Measurements from ENCODE around the gene UFSP2.

The UFSP2 gene

DNA sequence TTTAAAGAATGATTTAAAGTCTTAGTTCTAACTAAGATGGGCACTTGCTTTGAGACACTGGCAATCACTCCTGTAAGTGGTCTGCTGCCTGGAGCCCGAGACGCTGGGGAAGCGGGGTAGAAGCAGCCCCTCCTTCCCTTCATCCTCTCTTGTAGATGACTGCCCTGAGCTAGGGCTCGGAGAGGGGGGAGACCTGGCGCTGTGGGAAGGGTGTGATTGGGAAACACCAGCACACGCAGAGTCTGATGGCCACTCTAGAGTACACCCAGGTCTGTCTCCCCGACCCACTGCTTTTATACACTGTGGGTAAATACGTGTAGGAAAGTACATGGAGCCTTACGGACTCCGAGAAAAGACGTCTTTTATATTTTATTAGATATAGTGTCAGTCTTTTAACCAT is 54.1 kb downstream of the UFSP2 start:
- H4K8ac ChIP-seq (ENCODE audit: low read depth, low read length), result no peak overlapping the region
- no CpG with 5 or more reads among the region's 11 CpGs for WGBS (ENCODE audit: extremely low coverage, insufficient coverage, insufficient read length)

DNA sequence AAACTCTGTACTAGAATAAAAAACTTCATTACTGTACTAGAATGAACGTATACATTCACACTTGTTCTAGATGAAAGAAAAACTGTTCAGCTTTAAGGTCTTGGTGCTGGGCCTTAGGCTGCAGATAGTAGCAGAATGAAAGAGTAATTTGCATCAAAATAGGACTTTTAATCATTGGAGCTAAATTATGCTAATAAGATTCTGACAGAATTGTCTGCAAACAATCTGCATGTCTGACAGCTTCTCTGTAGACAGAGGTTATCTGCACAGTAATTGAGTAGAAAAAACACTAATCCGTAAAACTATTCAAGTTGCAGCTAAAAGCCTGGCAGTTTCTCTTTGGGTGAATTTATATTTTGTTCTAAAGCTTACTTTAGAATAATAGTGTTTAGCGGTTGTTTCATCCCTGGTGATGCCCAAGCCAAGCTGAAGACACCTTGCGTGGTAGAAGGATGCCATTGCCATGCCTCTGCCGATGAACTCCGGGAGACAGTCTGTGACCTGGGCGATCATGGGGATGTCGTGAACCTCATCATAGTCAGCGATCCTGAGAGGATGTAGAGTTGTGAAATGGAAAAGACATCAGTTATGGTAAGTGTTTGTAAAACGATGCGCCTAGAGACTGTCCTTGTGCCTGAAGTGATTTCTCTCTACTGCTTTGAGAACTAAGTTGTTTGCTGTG is 55.4 kb downstream of the UFSP2 start:
- Histone ChIP-seq H3K23ac (ENCODE audit: low read length) (no peak overlapping the region), H3K14ac (ENCODE audit: low read length) (no peak overlapping the region), H4K12ac (ENCODE audit: low read depth, low read length) (no peak overlapping the region), H3K79me1 (ENCODE audit: low read length) (no peaks in the 10 kb centered on the region), H3K4me2 (ENCODE audit: low read length) (no peak overlapping the region), H2BK5ac (ENCODE audit: low read depth, low read length, poor library complexity) (no peak overlapping the region), H3K27me3 (ENCODE audit: insufficient read depth, low read length) (no peaks in the 10 kb centered on the region), H3K9ac (ENCODE audit: low read length) (no peak overlapping the region), H3K4me3 (ENCODE audit: low read depth, low read length) (no peak overlapping the region), H2BK12ac (ENCODE audit: low read length) (no peak overlapping the region), H3K27ac (ENCODE audit: low read depth, low read length) (no peak overlapping the region), H3K4me1 (ENCODE audit: control insufficient read depth in 1 of 2, insufficient read depth in 2 of 2, low read length in 2 of 2) (no peaks in the 10 kb centered on the region), H2AK5ac (ENCODE audit: low read length) (no peak overlapping the region), H4K91ac (ENCODE audit: low read depth, low read length) (no peak overlapping the region), H2BK120ac (ENCODE audit: insufficient read depth, low read length, poor library complexity) (no peak overlapping the region), H3K36me3 (ENCODE audit: control insufficient read depth in 1 of 2, insufficient read depth in 2 of 2, low read length in 2 of 2) (peaks cover 5% of the 10 kb centered on the region in 2 experiments), H3K18ac (ENCODE audit: low read length) (no peak overlapping the region), H2AFZ (ENCODE audit: insufficient read depth, low read length, poor library complexity) (no peak overlapping the region), H3K9me3 (ENCODE audit: insufficient read depth, low read depth, low read length) (no peaks in the 10 kb centered on the region), H4K8ac (ENCODE audit: low read depth, low read length) (no peak overlapping the region), H3K4ac (ENCODE audit: low read depth, low read length) (no peak overlapping the region), H3K79me2 (ENCODE audit: control insufficient read depth, insufficient read depth, low read length, poor library complexity) (no peaks in the 10 kb centered on the region)
- WGBS (ENCODE audit: extremely low coverage, insufficient coverage, insufficient read length), result no CpG with 5 or more reads among the region's 11 CpGs
- DNase-seq, result no peak

More for the DNA sequence above, 54.1 kb downstream of the UFSP2 start:
- Histone ChIP-seq H3K36me3 (ENCODE audit: control insufficient read depth in 1 of 2, insufficient read depth in 2 of 2, low read length in 2 of 2) (peaks cover 5% of the 10 kb centered on the region in 2 experiments), H3K9me3 (ENCODE audit: insufficient read depth, low read depth, low read length) (no peaks in the 10 kb centered on the region), H3K79me2 (ENCODE audit: control insufficient read depth, insufficient read depth, low read length, poor library complexity) (no peaks in the 10 kb centered on the region), H3K27ac (ENCODE audit: low read depth, low read length) (no peak overlapping the region), H4K12ac (ENCODE audit: low read depth, low read length) (no peak overlapping the region), H3K14ac (ENCODE audit: low read length) (no peak overlapping the region), H2AFZ (ENCODE audit: insufficient read depth, low read length, poor library complexity) (no peak overlapping the region), H3K4me3 (ENCODE audit: low read depth, low read length) (no peak overlapping the region), H2BK5ac (ENCODE audit: low read depth, low read length, poor library complexity) (no peak overlapping the region), H2BK12ac (ENCODE audit: low read length) (no peak overlapping the region), H3K27me3 (ENCODE audit: insufficient read depth, low read length) (no peaks in the 10 kb centered on the region), H3K79me1 (ENCODE audit: low read length) (no peaks in the 10 kb centered on the region), H3K4ac (ENCODE audit: low read depth, low read length) (no peak overlapping the region), H2AK5ac (ENCODE audit: low read length) (no peak overlapping the region), H3K9ac (ENCODE audit: low read length) (no peak overlapping the region), H4K91ac (ENCODE audit: low read depth, low read length) (no peak overlapping the region), H2BK120ac (ENCODE audit: insufficient read depth, low read length, poor library complexity) (no peak overlapping the region), H3K18ac (ENCODE audit: low read length) (no peak overlapping the region), H3K4me2 (ENCODE audit: low read length) (no peak overlapping the region), H3K23ac (ENCODE audit: low read length) (no peak overlapping the region), H3K4me1 (ENCODE audit: control insufficient read depth in 1 of 2, insufficient read depth in 2 of 2, low read length in 2 of 2) (no peaks in the 10 kb centered on the region)
- no peak for DNase-seq

DNA sequence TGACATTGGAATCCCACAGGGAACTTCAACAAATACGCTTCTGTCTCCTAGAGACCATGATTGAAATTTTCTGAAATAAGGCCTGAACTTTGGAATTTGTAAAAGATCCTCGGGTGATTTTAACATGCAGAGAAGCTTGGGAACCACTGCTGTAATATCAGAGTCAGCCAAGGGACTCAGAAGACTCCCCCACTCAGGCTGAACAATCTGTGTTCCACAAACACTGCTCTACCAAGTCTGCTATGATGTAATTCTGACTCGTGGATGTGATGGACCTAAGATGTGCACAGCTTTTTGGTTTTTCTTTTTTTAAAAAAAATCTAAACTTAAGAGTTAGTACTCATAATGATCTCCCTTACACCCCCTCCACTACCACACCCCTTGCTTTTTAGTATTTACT is 56.0 kb downstream of the UFSP2 start:
- no peak overlapping the region for H3K23ac ChIP-seq (ENCODE audit: low read length)
- no peak overlapping the region for H3K4ac ChIP-seq (ENCODE audit: low read depth, low read length)
- no peak overlapping the region for H2BK5ac ChIP-seq (ENCODE audit: low read depth, low read length, poor library complexity)
- H2BK120ac ChIP-seq (ENCODE audit: insufficient read depth, low read length, poor library complexity), result no peak overlapping the region
- H4K12ac ChIP-seq (ENCODE audit: low read depth, low read length), result no peak overlapping the region
- H4K91ac ChIP-seq (ENCODE audit: low read depth, low read length), result no peak overlapping the region
- DNase-seq, result no peak
- no peaks in the 10 kb centered on the region for H3K9me3 ChIP-seq (ENCODE audit: insufficient read depth, low read depth, low read length)
- no peaks in the 10 kb centered on the region for H3K27me3 ChIP-seq (ENCODE audit: insufficient read depth, low read length)
- H2AFZ ChIP-seq (ENCODE audit: insufficient read depth, low read length, poor library complexity), result no peak overlapping the region
- H3K4me2 ChIP-seq (ENCODE audit: low read length), result no peak overlapping the region
- H3K4me3 ChIP-seq (ENCODE audit: low read depth, low read length), result no peak overlapping the region
- no CpG with 5 or more reads among the region's 3 CpGs for WGBS (ENCODE audit: extremely low coverage, insufficient coverage, insufficient read length)
- H3K27ac ChIP-seq (ENCODE audit: low read depth, low read length), result no peak overlapping the region
- H4K8ac ChIP-seq (ENCODE audit: low read depth, low read length), result no peak overlapping the region
- no peaks in the 10 kb centered on the region for H3K4me1 ChIP-seq (ENCODE audit: control insufficient read depth in 1 of 2, insufficient read depth in 2 of 2, low read length in 2 of 2)
- no peaks in the 10 kb centered on the region for H3K79me2 ChIP-seq (ENCODE audit: control insufficient read depth, insufficient read depth, low read length, poor library complexity)
- peaks cover 5 to 7% of the 10 kb centered on the region in 2 experiments for H3K36me3 ChIP-seq (ENCODE audit: control insufficient read depth in 1 of 2, insufficient read depth in 2 of 2, low read length in 2 of 2)
- H3K18ac ChIP-seq (ENCODE audit: low read length), result no peak overlapping the region
- no peak overlapping the region for H3K14ac ChIP-seq (ENCODE audit: low read length)
- H3K79me1 ChIP-seq (ENCODE audit: low read length), result no peaks in the 10 kb centered on the region
- H3K9ac ChIP-seq (ENCODE audit: low read length), result no peak overlapping the region
- H2AK5ac ChIP-seq (ENCODE audit: low read length), result no peak overlapping the region
- no peak overlapping the region for H2BK12ac ChIP-seq (ENCODE audit: low read length)

DNA sequence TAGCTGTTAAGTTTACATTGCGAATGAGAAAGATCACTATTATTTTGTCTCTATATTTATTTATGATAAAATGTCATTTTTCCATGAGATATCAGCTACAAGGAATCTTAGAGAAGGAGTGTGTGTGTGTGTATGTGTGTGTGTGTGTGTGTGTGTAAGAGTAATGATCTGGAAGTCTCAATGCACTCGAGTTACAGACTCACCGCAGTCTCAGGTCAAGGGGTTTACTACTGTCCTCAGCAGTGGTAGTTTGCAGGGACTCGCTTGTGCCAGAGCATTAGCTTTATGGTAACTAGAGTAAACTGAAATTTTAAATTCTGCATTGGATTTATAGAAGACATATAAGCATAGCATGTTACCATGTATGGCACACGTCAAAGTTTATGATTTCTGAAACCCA is 60.9 kb downstream of the UFSP2 start:
- no peak overlapping the region for H3K4me2 ChIP-seq (ENCODE audit: low read length)
- H3K23ac ChIP-seq (ENCODE audit: low read length), result no peak overlapping the region
- no peak overlapping the region for H3K27ac ChIP-seq (ENCODE audit: low read depth, low read length)
- no peak overlapping the region for H2BK120ac ChIP-seq (ENCODE audit: insufficient read depth, low read length, poor library complexity)
- no peak overlapping the region for H2BK5ac ChIP-seq (ENCODE audit: low read depth, low read length, poor library complexity)
- H4K91ac ChIP-seq (ENCODE audit: low read depth, low read length), result no peak overlapping the region
- no peak overlapping the region for H3K9ac ChIP-seq (ENCODE audit: low read length)
- no peak overlapping the region for H3K14ac ChIP-seq (ENCODE audit: low read length)
- H3K36me3 ChIP-seq (ENCODE audit: control insufficient read depth in 1 of 2, insufficient read depth in 2 of 2, low read length in 2 of 2), result peaks cover 4% of the 10 kb centered on the region in 2 experiments
- no peak overlapping the region for H3K4me3 ChIP-seq (ENCODE audit: low read depth, low read length)
- H2AK5ac ChIP-seq (ENCODE audit: low read length), result no peak overlapping the region
- no peak overlapping the region for H2AFZ ChIP-seq (ENCODE audit: insufficient read depth, low read length, poor library complexity)
- H3K79me2 ChIP-seq (ENCODE audit: control insufficient read depth, insufficient read depth, low read length, poor library complexity), result no peaks in the 10 kb centered on the region
- H4K12ac ChIP-seq (ENCODE audit: low read depth, low read length), result no peak overlapping the region
- no peaks in the 10 kb centered on the region for H3K4me1 ChIP-seq (ENCODE audit: control insufficient read depth in 1 of 2, insufficient read depth in 2 of 2, low read length in 2 of 2)
- DNase-seq, result no peak
- H3K27me3 ChIP-seq (ENCODE audit: insufficient read depth, low read length), result no peaks in the 10 kb centered on the region
- H2BK12ac ChIP-seq (ENCODE audit: low read length), result no peak overlapping the region
- no peaks in the 10 kb centered on the region for H3K79me1 ChIP-seq (ENCODE audit: low read length)
- no peaks in the 10 kb centered on the region for H3K9me3 ChIP-seq (ENCODE audit: insufficient read depth, low read depth, low read length)
- WGBS (ENCODE audit: extremely low coverage, insufficient coverage, insufficient read length), result no CpG with 5 or more reads among the region's 5 CpGs
- no peak overlapping the region for H3K18ac ChIP-seq (ENCODE audit: low read length)
- no peak overlapping the region for H4K8ac ChIP-seq (ENCODE audit: low read depth, low read length)
- H3K4ac ChIP-seq (ENCODE audit: low read depth, low read length), result no peak overlapping the region

Data from trophoblast cell (in vitro differentiated cells and primary cell).